PC-3 (cell line): ENCODE data around the gene RASAL1. TPM values are rescaled to one million over a fixed set of nuclear protein-coding genes. Genes with fewer than 3 reads are reported as not detected.

Source experiments
- ATAC-seq: fragments of 200-7000 bp; cut with Tn5 transposase; 2 replicates; pipeline ENCODE4 v1.9.1; 2020; ENCODE audit warnings: mild to moderate bottlenecking, moderate library complexity
- BruUV-seq: library from RNA; stranded (reverse); fragments of 400-500 nt; replicated peaks from 2 replicates; lab custom pipeline; 2021; lab: Mats Ljungman, UMichigan
- CTCF ChIA-PET: fragments of 300-600 bp; sonication (Branson Sonifier 250); formaldehyde crosslinking; loops from one replicate; lab custom pipeline; 2022; ENCODE audit warnings: antibody characterized with exemption; lab: Charles Lee
- POLR2A ChIA-PET: fragments of 300-600 bp; sonication (Branson Sonifier 250); formaldehyde crosslinking; loops from one replicate; lab custom pipeline; 2022; ENCODE audit warnings: antibody characterized with exemption; ENCODE audit not compliant: unreplicated experiment; lab: Charles Lee
- DNase-seq: peaks from one replicate; pipeline ENCODE4 v3.0.0-alpha.2; 2015
- H2AFZ ChIP-seq: fragments of 300-600 bp; sonication (generic); 2 replicates; pipeline ENCODE4 v1.6.0; 2016; ENCODE audit warnings: antibody characterized with exemption, low read length
- H3F3A ChIP-seq: fragments of 300-600 bp; sonication (generic); one replicate; pipeline ENCODE4 v1.6.0; 2017; ENCODE audit warnings: antibody characterized with exemption, low read length, control low read depth, mild to moderate bottlenecking; ENCODE audit not compliant: unreplicated experiment
- H3K27ac ChIP-seq: fragments of 300-600 bp; sonication (generic); 2 replicates; pipeline ENCODE4 v1.5.1; 2016; ENCODE audit warnings: mild to moderate bottlenecking, low read length
- H3K27me3 ChIP-seq: fragments of 300-600 bp; sonication (generic); 2 replicates; pipeline ENCODE4 v1.6.1; 2016; ENCODE audit warnings: low read length, mixed read lengths
- H3K36me3 ChIP-seq: fragments of 300-600 bp; sonication (generic); 2 replicates; pipeline ENCODE4 v1.6.1; 2016; ENCODE audit warnings: low read depth, mixed run types, low read length, mixed read lengths
- H3K4me1 ChIP-seq: fragments of 300-600 bp; sonication (generic); 2 replicates; pipeline ENCODE4 v1.5.1; 2016; ENCODE audit warnings: low read length; ENCODE audit not compliant: insufficient read depth
- H3K4me2 ChIP-seq: fragments of 300-600 bp; sonication (generic); 2 replicates; pipeline ENCODE4 v1.6.0; 2016; ENCODE audit warnings: low read length
- H3K4me3 ChIP-seq: fragments of 300-600 bp; sonication (generic); 2 replicates; pipeline ENCODE4 v1.5.1; 2016; ENCODE audit warnings: mild to moderate bottlenecking, low read length, mixed read lengths
- H3K79me2 ChIP-seq: fragments of 300-600 bp; sonication (generic); 2 replicates; pipeline ENCODE4 v1.6.1; 2017; ENCODE audit warnings: low read length, mixed read lengths
- H3K9ac ChIP-seq: fragments of 300-600 bp; sonication (generic); 2 replicates; pipeline ENCODE4 v1.6.0; 2016; ENCODE audit warnings: mild to moderate bottlenecking, low read length
- H3K9me2 ChIP-seq: fragments of 300-600 bp; sonication (generic); replicated peaks from 2 replicates; pipeline ENCODE4 v1.6.1; 2016; ENCODE audit warnings: mixed run types, low read length, mixed read lengths
- H3K9me3 ChIP-seq: fragments of 300-600 bp; sonication (generic); 2 replicates; pipeline ENCODE4 v1.6.1; 2016; ENCODE audit warnings: low read length, mixed read lengths
- H4K20me1 ChIP-seq: fragments of 300-600 bp; sonication (generic); 2 replicates; pipeline ENCODE4 v1.6.1; 2016; ENCODE audit warnings: low read length, mixed read lengths
- CTCF ChIP-seq: fragments of 300-600 bp; sonication (generic); conservative IDR thresholded peaks from 2 replicates; pipeline ENCODE4 v1.5.1; 2017; ENCODE audit warnings: antibody characterized with exemption, low read depth, mild to moderate bottlenecking, low read length
- EZH2 ChIP-seq: fragments of 300-600 bp; sonication (generic); IDR thresholded peaks from one replicate; pipeline ENCODE4 v1.6.1; 2017; ENCODE audit warnings: antibody characterized with exemption, mild to moderate bottlenecking, low read length; ENCODE audit not compliant: unreplicated experiment
- EZH2phosphoT487 ChIP-seq: fragments of 300-600 bp; sonication (generic); IDR thresholded peaks from 2 replicates; pipeline ENCODE4 v1.6.1; 2018; ENCODE audit warnings: mild to moderate bottlenecking, antibody characterized with exemption, low read length, borderline replicate concordance
- intact Hi-C: fragments of 100-400 bp; cut with micrococcal nuclease; formaldehyde crosslinking; loops from 2 replicates; pipeline ENCODE4 v1.9.0; 2023
- total RNA-seq: library from RNA; depleted of rRNA; stranded (reverse); fragments of >200 nt; gene quantifications from 2 replicates; pipeline ENCODE4 v1.2.3, GENCODE V29; 2014

The RASAL1 gene
- total RNA-seq, 1 experiment from 2014 or later = 0.66 TPM

- peaks cover 83% of the 10 kb centered on the region for H3K79me2 ChIP-seq
- intact Hi-C loops = no loop called here
Observed at GRCh38 chr12:113184098-113184899, 48.7 kb upstream of the RASAL1 start.

GRCh38 chr12:113183030-113183589, 47.5 kb upstream of the RASAL1 start:
- Histone ChIP-seq H3K27ac (no peak overlapping the region), H3F3A (no peaks in the 10 kb centered on the region), H2AFZ (no peak overlapping the region), H3K9ac (no peak overlapping the region), H3K4me2 (peak overlapping the region; percentile 90), H3K79me2 (peaks cover 80% of the 10 kb centered on the region), H4K20me1 (peaks cover 38% of the 10 kb centered on the region), H3K4me3 (no peak overlapping the region), H3K9me2 (no peaks in the 10 kb centered on the region), H3K27me3 (no peaks in the 10 kb centered on the region), H3K36me3 (peaks cover 39% of the 10 kb centered on the region), H3K4me1 (peaks cover 24% of the 10 kb centered on the region), H3K9me3 (no peaks in the 10 kb centered on the region)
- ChIA-PET POLR2A (no interaction called here), CTCF (no interaction called here)
- ATAC-seq (no peak), DNase-seq (no peak)
- no peak for TF ChIP-seq EZH2
- TF ChIP-seq EZH2phosphoT487 = no peak
- no peak for TF ChIP-seq CTCF
- intact Hi-C loops = no loop called here
- no TSS peak for BruUV-seq

More at GRCh38 chr12:113184098-113184899, 48.7 kb upstream of the RASAL1 start:
- DNase-seq = no peak
- Histone ChIP-seq H3K27ac (peak overlapping the region; percentile 91), H4K20me1 (peaks cover 38% of the 10 kb centered on the region), H3K36me3 (peaks cover 32% of the 10 kb centered on the region), H2AFZ (peak overlapping the region; percentile 86), H3K9ac (peak overlapping the region; percentile 100), H3F3A (no peaks in the 10 kb centered on the region), H3K9me3 (no peaks in the 10 kb centered on the region), H3K4me2 (peak overlapping the region; percentile 90), H3K9me2 (no peaks in the 10 kb centered on the region), H3K27me3 (no peaks in the 10 kb centered on the region), H3K4me1 (peaks cover 24% of the 10 kb centered on the region), H3K4me3 (peak overlapping the region; percentile 95)
- TF ChIP-seq EZH2phosphoT487 = no peak
- TF ChIP-seq EZH2 = no peak
- TF ChIP-seq CTCF = no peak
- ChIA-PET CTCF (no interaction called here), POLR2A (no interaction called here)
- ATAC-seq = peak; percentile 65
- BruUV-seq = no TSS peak
